Fibroblast of pulmonary artery (primary cell): ENCODE results near the gene FADS1.

Experiments
- DNase-seq: peaks from one replicate; pipeline ENCODE4 v3.0.0-alpha.2; 2010; ENCODE audit warnings: low read depth
- H3K4me3 ChIP-seq: replicated peaks from 2 replicates; pipeline ENCODE4 v1.5.1; 2011; ENCODE audit warnings: low read depth, mild to moderate bottlenecking, control low read depth, low read length, moderate library complexity
- CTCF ChIP-seq: IDR thresholded peaks from 2 replicates; pipeline ENCODE4 v1.5.1; 2011; ENCODE audit warnings: mild to moderate bottlenecking, control low read depth, low read length, inconsistent platforms; ENCODE audit errors: missing control alignments

FADS1 gene

DNA sequence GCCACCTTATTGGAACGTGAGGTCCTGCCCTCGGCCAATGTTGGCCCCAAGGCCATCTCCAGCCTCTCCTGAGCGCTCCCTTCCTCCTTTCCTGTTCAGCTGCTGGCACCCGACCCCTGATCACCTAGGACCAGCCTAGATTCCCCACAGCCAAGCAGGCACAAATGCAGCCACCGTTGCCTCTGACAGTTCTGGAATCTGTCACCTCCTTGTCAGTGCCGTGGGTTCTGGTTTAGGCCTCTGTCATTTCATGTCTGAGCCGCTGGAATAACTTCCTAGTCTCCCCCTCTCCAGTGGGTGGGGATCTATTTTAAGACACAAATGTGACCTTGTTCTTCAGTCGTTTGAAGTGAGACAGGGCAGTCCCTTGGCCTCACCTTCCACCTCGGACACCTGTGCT is 44.8 kb upstream of the FADS1 start:
- no peak overlapping the region for H3K4me3 ChIP-seq
- DNase-seq: no peak
- no peak for TF ChIP-seq CTCF

GRCh38 chr11:61860054-61860903 is 43.5 kb upstream of the FADS1 start:
- H3K4me3 ChIP-seq: no peak overlapping the region
- TF ChIP-seq CTCF: no peak
- DNase-seq: peak; percentile 79

DNA sequence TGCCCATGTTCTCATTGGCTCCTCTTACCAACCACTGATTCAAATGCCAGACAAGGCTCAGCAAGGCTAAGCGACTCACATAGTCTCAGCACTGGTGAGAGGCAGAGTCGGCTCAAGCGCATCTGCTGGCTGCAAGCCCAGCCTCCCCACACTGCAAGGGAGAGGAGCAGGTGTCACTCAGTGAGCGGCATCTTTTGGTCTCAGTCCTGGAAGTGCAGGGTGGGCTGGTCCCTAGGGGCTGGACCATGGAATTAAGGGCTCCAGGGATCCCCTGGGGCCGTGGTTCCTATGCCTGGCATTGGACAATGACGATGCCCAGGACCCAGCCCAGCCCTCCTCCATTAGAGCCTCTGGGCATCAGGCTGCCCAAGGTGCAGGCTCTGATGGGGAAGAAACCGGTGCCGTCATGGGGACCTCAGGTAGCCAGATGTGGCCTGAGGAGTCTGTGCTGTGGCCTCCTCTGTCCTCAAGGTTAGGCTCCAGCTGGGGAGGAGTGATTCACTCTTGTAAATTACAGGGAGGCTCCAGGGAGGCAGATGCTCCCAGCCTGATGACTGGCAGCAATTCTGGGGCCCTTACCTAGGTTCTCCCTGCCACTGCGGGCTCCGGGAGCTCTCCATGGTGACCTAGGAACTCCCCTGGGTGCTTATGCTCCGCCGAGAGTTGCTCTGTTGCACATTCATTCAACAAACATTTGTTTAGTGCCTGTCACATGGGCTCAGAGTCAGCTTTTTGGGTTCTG is 39.3 kb upstream of the FADS1 start:
- DNase-seq: no peak
- TF ChIP-seq CTCF: no peak
- H3K4me3 ChIP-seq: no peak overlapping the region

DNA sequence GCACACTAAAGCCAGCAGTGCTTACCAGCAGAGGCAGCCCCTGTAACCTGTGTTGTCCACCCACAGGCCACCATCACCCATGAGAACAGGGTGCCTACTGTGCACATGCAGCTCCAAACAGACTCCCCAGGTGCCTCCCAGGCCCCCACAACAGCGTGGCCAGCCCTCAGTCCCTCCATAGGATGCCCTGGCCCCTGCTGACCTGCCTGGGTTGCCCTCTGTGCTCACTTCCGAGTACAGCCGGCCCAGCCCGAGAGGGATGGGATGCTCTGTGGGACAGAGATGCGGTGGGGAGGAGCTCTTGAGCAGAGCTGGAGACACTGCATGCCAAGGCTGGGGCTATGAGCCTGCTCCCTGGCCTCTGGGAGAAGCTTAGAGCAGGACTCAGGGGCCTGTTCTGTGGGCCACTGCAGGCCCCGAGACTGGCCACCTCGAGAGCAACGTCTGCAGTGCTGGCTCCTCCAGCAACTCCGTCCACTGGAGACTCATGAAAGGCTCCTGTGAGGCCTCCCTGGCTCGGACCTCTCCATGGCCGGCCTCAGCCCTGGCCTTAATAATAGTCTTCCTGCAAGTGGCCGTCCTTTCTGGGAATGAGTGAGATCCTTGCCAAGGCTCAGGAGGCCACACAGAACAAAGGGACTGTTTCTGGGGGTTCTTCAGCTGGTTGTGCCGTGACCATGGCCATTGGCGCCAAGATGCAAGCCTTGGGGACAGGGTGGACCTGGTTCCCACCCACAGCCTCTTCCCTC is 38.3 kb upstream of the FADS1 start:
- DNase-seq: no peak
- TF ChIP-seq CTCF: no peak

GRCh38 chr11:61854206-61854895 is 37.5 kb upstream of the FADS1 start:
- no peak overlapping the region for H3K4me3 ChIP-seq
- DNase-seq: no peak
- no peak for TF ChIP-seq CTCF

More for the DNA sequence above, 38.3 kb upstream of the FADS1 start:
- no peak overlapping the region for H3K4me3 ChIP-seq

DNA sequence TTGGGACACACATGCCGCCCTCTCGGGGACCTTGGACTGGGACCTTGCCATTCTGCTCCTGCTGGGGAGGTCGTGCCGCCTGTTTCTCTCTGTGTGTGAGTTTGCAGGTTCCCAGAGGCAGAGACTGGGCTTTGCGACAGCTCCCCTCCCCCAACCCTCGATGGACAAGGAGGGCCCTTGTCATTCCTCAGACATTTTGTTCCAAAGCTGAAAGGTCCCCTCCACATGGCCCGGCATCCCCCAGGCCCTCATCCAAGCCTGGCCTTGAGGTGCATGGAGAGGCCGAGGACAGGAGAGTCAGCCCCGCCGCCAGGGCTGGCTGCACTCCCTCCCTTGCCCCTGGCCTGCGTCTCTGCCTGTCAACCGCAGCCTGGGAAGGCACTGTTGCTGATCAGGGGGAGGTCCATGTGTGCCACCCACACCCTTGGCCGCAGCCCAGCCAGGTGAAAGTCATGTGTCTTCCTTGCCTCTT is 36.9 kb upstream of the FADS1 start:
- no peak for DNase-seq
- no peak for TF ChIP-seq CTCF
- no peak overlapping the region for H3K4me3 ChIP-seq
